WTC11 (cell line): Measurements from ENCODE around the gene HCLS1. TPM values are rescaled to one million over a fixed set of nuclear protein-coding genes. Genes with fewer than 3 reads are reported as not detected.

Source experiments
- total RNA-seq: library from RNA; stranded (reverse); gene quantifications from 3 replicates; pipeline ENCODE4 v1.2.3, GENCODE V29; 2021

The HCLS1 gene
- total RNA-seq, 1 experiment from 2014 or later: 2.6 TPM

Other genes starting within 250 kb of the HCLS1 start
- 14.9 to 16.8 TPM (median 16.2 TPM) in 3 replicates for gene POLQ, start 114.9 kb downstream of the HCLS1 start, total RNA-seq
- gene ARGFX, start 93.0 kb downstream of the HCLS1 start, total RNA-seq: not detected in 3 replicates
- gene FBXO40, start 67.5 kb downstream of the HCLS1 start, total RNA-seq: 0.04 to 0.09 TPM (median 0.07 TPM) in 3 replicates
- 33.4 to 33.8 TPM (median 33.7 TPM) in 3 replicates for gene GOLGB1, start 88.8 kb upstream of the HCLS1 start, total RNA-seq
- gene IQCB1, start 174.2 kb upstream of the HCLS1 start, total RNA-seq: 26.8 to 30.2 TPM (median 27.7 TPM) in 3 replicates
- gene EAF2, start 174.3 kb upstream of the HCLS1 start, total RNA-seq: 5.3 to 7.6 TPM (median 7.0 TPM) in 3 replicates
- 2.4 to 3.8 TPM (median 3.4 TPM) in 3 replicates for gene SLC15A2, start 233.5 kb upstream of the HCLS1 start, total RNA-seq